ENCODE data around the gene ADAMTS16.

ADAMTS16 gene

DNA sequence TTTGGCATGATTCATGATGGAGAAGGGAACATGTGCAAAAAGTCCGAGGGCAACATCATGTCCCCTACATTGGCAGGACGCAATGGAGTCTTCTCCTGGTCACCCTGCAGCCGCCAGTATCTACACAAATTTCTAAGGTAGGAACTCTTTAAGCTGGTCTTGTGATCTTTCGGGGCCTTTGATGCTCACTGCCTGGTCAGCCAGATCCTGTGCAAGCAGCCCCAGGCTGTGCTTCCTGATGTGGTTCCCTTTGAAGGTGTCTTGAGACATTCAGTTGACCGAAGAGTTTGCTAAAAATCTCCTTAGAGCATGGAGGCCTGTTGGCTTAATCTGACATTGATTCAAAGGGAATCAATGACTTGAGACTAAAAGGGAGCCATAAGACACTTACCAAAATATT lies 60.0 kb downstream of the ADAMTS16 start:
- DNase-seq (ENCODE audit: low read depth, low spot score), result no peak
- in situ Hi-C loops (cut with HindIII; ENCODE audit: low sequenced_read_pairs), result no loop called here
- no peak overlapping the region for H3K4me3 ChIP-seq (ENCODE audit: low read depth, low read length)
- TF ChIP-seq, protein P1, sequence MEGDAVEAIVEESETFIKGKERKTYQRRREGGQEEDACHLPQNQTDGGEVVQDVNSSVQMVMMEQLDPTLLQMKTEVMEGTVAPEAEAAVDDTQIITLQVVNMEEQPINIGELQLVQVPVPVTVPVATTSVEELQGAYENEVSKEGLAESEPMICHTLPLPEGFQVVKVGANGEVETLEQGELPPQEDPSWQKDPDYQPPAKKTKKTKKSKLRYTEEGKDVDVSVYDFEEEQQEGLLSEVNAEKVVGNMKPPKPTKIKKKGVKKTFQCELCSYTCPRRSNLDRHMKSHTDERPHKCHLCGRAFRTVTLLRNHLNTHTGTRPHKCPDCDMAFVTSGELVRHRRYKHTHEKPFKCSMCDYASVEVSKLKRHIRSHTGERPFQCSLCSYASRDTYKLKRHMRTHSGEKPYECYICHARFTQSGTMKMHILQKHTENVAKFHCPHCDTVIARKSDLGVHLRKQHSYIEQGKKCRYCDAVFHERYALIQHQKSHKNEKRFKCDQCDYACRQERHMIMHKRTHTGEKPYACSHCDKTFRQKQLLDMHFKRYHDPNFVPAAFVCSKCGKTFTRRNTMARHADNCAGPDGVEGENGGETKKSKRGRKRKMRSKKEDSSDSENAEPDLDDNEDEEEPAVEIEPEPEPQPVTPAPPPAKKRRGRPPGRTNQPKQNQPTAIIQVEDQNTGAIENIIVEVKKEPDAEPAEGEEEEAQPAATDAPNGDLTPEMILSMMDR (IDR thresholded peaks at IDR 0.05; ENCODE audit: low read depth, low read length), result no peak

- TF ChIP-seq, protein P1 (IDR thresholded peaks at IDR 0.05; ENCODE audit: low read depth, low read length), result no peak
- no peak overlapping the region for H3K4me3 ChIP-seq (ENCODE audit: low read depth, low read length)
- DNase-seq (ENCODE audit: low read depth, low spot score), result no peak
- in situ Hi-C loops (cut with HindIII; ENCODE audit: low sequenced_read_pairs), result no loop called here
Measured at GRCh38 chr5:5202321-5202720, 62.2 kb downstream of the ADAMTS16 start.

- no peak overlapping the region for H3K4me3 ChIP-seq (ENCODE audit: low read depth, low read length)
- DNase-seq (ENCODE audit: low read depth, low spot score), result no peak
- TF ChIP-seq, protein P1 (IDR thresholded peaks at IDR 0.05; ENCODE audit: low read depth, low read length), result no peak
- in situ Hi-C loops (cut with HindIII; ENCODE audit: low sequenced_read_pairs), result no loop called here
Measured at GRCh38 chr5:5203451-5203850, 63.3 kb downstream of the ADAMTS16 start.

- no peak for DNase-seq (ENCODE audit: low read depth, low spot score)
- H3K4me3 ChIP-seq (ENCODE audit: low read depth, low read length), result no peak overlapping the region
- TF ChIP-seq, protein P1 (IDR thresholded peaks at IDR 0.05; ENCODE audit: low read depth, low read length), result no peak
- in situ Hi-C loops (cut with HindIII; ENCODE audit: low sequenced_read_pairs), result no loop called here
Measured at GRCh38 chr5:5207828-5208227, 67.7 kb downstream of the ADAMTS16 start.

DNA sequence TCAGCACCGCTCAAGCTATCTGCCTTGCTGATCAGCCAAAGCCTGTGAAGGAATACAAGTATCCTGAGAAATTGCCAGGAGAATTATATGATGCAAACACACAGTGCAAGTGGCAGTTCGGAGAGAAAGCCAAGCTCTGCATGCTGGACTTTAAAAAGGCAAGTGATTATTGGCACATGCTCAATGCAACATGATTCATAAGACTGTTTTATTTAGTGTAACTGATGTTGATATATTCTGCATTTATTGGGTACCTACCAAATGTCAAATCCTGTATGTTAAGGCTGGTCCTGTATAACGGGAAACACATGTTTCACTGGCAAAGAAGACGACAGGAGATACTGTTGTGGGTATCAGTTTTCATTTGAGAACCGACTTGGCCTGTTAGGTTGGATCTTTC lies 69.0 kb downstream of the ADAMTS16 start:
- in situ Hi-C loops (cut with HindIII; ENCODE audit: low sequenced_read_pairs), result no loop called here
- TF ChIP-seq, protein P1 (IDR thresholded peaks at IDR 0.05; ENCODE audit: low read depth, low read length), result no peak
- peak; percentile 46 for DNase-seq (ENCODE audit: low read depth, low spot score)
- H3K4me3 ChIP-seq (ENCODE audit: low read depth, low read length), result no peak overlapping the region

DNA sequence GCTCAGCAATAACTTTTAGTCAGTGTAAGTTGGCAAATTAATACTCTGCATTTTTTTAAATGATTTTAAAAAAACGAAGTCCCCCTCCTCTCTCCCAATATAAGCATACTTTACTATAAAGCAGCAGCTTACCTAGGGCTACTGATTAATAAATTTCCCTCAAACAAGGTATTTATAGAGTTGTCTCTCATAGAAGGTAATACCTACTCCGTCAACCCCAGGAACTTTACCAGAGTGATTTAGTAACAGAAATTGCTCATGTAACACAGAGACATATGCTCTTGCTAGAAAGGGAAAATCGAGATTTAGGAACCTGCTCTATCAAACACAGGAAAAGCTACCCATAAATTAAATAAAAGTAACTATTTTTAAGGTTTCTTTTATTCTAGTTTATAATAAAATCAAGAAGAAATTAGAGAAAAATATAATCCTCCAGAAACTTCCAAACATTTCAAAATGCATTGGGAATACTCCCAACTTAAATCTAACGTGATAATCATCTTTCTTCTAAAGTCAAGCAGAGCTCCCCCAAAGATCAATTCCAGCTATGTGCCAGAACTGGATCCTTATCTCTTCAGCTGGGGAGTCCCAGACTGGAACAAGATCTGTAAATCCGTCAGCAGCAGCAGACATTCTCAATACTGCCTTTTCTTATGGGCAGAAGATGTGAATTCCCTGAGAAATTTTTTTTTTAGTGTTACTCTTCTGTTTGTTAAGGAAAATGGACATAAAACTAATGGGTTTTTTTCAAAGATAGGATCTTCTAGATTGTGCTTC lies 69.6 kb downstream of the ADAMTS16 start:
- no peak overlapping the region for H3K4me3 ChIP-seq (ENCODE audit: low read depth, low read length)
- no peak for DNase-seq (ENCODE audit: low read depth, low spot score)
- TF ChIP-seq, protein P1 (IDR thresholded peaks at IDR 0.05; ENCODE audit: low read depth, low read length), result no peak
- in situ Hi-C loops (cut with HindIII; ENCODE audit: low sequenced_read_pairs), result no loop called here
